GM18858 (cell line): ENCODE results near the gene NUDT16L1.

Source experiments
- ATAC-seq: cut with Tn5 transposase; IDR thresholded peaks from one replicate; pipeline ENCODE4 v1.9.1; 2021; ENCODE audit not compliant: unreplicated experiment

NUDT16L1 gene

GRCh38 chr16:4693956-4694641 lies 737 bp downstream of the NUDT16L1 start:
- ATAC-seq: no peak

- no peak for ATAC-seq
Observed at GRCh38 chr16:4694642-4695451, 1.5 kb downstream of the NUDT16L1 start.

GRCh38 chr16:4695473-4696171 lies 2.3 kb downstream of the NUDT16L1 start:
- ATAC-seq: no peak

GRCh38 chr16:4696172-4696904 lies 3.0 kb downstream of the NUDT16L1 start:
- ATAC-seq: no peak

DNA sequence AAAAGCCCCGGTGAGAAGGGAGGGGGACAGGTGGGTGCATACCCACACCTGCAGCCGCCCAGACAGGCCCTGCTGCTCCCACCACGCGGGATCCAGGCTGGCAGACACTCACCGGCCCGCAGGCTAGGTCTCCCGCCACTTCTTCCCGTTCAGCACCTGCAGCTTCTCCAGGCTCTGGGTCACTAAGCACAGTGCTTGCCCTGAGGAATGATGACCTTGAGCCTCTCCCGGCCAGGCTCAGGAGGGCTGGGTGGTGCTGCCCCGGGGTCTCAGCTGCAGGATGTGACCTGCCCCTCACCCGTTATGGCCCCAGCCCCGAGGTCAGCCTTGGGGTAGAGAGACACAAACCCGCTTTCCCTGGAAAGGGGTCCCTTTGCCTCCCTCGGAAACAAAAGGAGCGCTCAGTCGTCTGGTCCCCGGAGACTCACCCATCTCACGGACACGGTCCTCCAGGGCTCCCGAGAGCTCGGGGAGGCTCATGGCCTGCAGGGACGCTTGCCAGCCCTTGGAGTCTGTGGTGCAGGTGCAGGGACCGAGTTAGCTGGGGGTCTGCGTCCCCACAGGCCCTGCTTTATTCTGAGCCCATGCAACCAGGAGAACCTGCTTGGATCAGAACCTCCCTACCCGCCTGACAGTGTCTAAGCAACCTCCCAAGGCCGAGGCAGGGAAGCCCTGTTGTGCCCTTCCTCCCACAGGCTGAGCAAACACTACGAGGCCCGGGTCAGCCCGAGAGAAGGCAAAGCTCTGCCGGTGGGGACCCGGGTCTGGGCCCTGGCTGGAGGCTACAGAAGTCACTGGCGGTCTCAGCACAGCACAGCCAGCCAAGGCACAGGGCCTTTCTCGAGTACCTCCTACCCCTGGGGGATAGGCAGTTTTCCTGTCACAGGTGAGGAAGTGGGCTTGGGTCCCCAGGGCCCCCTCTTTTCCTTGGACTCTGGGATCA lies 3.8 kb downstream of the NUDT16L1 start:
- no peak for ATAC-seq

- no peak for ATAC-seq
Observed at GRCh38 chr16:4697848-4698291, 4.5 kb downstream of the NUDT16L1 start.

DNA sequence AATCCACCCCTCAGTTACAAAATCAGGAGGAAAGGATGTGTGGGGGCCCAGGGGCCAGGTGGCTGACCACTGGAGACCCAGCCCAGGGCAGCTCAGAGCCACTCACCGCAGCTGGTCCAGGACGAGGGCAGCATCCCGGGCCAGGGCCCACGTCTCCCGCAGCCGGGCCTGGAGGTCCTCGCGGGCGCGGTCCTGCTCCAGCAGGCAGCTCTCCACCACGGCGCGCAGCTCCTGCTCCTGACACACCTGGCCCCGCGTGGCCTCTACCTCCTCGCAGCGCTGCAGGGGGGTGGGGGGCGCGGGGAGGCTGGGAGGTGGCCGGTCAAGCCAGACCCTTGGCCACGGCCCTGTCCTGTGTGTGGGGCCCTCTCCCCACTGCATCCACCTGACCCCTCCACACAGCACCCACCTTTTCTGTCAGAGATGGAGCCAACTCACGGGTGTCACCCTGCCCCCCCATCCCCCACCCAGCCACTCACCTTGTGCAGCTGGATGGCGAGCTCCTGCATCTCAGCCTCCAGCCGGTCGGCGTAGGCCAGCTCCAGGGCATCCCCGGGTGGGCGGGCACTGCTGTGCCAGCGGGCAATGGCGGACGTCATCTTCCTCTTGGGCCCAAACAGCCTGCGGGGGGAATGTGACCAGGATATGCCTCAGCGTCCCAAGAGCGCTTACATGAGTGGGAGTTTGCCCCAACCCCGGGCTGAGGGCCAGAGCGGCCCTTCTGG lies 5.1 kb downstream of the NUDT16L1 start:
- no peak for ATAC-seq

DNA sequence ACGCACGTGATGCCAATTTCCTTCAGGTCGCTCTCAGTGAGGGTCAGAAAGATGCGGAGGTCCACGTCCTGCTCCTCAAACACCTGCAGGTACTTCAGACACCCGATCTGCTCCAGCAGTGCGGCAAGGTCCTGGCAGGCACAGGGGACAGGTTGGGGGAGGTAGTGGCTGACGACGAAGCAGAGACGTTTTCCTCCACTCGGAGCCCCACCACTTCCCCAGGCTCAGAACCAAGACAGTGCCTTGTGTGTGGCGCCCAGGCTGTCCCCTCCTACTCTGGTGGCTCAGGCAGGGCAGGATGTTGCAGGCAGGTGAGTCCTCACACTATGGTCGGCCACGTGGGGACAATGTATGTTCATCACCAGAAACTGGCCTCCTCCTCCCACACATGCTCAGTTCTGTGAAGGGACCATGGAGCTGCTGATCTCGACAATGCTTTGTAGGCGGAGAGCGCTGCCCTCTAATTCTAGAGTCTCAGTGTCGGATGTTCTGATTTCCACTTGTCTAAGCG lies 5.7 kb downstream of the NUDT16L1 start:
- ATAC-seq: no peak

GRCh38 chr16:4700380-4700996 lies 7.1 kb downstream of the NUDT16L1 start:
- ATAC-seq: no peak

GRCh38 chr16:4700997-4701743 lies 7.8 kb downstream of the NUDT16L1 start:
- ATAC-seq: no peak

GRCh38 chr16:4701791-4702465 lies 8.6 kb downstream of the NUDT16L1 start:
- ATAC-seq: no peak

- no peak for ATAC-seq
Observed at GRCh38 chr16:4702466-4702808, 9.1 kb downstream of the NUDT16L1 start.

GRCh38 chr16:4703906-4704305 lies 10.5 kb downstream of the NUDT16L1 start:
- ATAC-seq: no peak

DNA sequence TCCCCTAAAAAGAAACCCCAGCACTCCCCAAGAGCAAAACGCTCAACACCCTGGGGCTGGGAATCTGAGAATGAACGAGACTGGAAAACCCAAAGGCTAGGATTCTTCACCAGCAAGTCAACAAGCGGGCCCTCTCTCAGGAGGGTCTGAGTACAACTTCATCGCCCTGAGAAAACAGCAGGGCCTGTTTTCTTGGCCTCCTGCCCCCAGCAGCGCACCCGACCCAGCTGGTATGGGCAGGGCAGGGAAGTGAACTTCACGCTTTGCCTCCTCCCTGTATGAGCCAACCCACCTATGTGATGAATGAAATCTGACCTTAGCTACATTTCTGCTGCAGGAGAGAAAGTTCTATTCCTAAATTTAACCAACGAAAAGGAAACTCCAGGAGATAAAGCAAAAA lies 11.1 kb downstream of the NUDT16L1 start:
- ATAC-seq: no peak

GRCh38 chr16:4704913-4705312 lies 11.6 kb downstream of the NUDT16L1 start:
- ATAC-seq: no peak

DNA sequence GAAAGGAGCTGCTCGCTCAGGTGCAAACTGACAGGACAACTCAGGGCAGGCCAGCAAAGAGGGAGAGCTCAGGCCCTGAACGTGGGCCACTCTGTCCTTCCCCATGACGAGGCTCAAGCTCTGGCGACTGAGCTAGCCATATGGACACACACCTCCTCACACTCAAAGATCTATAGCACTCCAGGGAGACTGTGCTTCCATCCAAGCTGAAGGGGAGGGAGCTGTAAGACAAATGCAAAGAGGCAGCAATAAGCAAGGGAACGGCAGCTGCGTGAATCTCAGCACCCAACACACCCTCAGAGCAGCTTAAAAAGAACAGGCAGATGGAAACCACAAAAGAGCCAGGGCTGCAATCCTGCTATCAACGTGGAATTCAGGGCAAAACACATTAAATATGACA lies 13.5 kb downstream of the NUDT16L1 start:
- no peak for ATAC-seq

GRCh38 chr16:4709481-4709880 lies 16.1 kb downstream of the NUDT16L1 start:
- ATAC-seq: no peak
